NB4 (cell line): ENCODE results near the gene CABP4.
"Not testable (repeated sequence)": the region's sequence is repeated elsewhere in the genome, so short reads cannot be mapped to it uniquely, and the experiment has no call there.

Experiments used
- DNase-seq: peaks from one replicate; pipeline ENCODE4 v3.0.0; 2010; ENCODE audit warnings: low read depth
- H3K4me3 ChIP-seq: one replicate; pipeline ENCODE4 v1.5.1; 2011; ENCODE audit warnings: mild to moderate bottlenecking, low read depth, low read length, moderate library complexity
- MYC ChIP-seq: IDR thresholded peaks from 2 replicates; pipeline ENCODE4 v1.6.1; 2011; ENCODE audit warnings: low read depth, low read length
- POLR2A ChIP-seq: IDR thresholded peaks from 2 replicates; pipeline ENCODE4 v1.6.1; 2011; ENCODE audit warnings: mild to moderate bottlenecking; ENCODE audit not compliant: insufficient read length; ENCODE audit errors: extremely low read depth
- TF ChIP-seq, protein P1 (sequence below): IDR thresholded peaks from one replicate; pipeline ENCODE4 v1.5.1; 2012; ENCODE audit warnings: low read depth, low read length
- TF ChIP-seq, protein P2 (sequence below): IDR thresholded peaks from 2 replicates; pipeline ENCODE4 v1.6.1; 2011; ENCODE audit warnings: low read depth, low read length

Gene CABP4

GRCh38 chr11:67423466-67423865, 31.7 kb upstream of the CABP4 start:
- DNase-seq: no peak
- TF ChIP-seq POLR2A: no peak
- TF ChIP-seq, protein P1, sequence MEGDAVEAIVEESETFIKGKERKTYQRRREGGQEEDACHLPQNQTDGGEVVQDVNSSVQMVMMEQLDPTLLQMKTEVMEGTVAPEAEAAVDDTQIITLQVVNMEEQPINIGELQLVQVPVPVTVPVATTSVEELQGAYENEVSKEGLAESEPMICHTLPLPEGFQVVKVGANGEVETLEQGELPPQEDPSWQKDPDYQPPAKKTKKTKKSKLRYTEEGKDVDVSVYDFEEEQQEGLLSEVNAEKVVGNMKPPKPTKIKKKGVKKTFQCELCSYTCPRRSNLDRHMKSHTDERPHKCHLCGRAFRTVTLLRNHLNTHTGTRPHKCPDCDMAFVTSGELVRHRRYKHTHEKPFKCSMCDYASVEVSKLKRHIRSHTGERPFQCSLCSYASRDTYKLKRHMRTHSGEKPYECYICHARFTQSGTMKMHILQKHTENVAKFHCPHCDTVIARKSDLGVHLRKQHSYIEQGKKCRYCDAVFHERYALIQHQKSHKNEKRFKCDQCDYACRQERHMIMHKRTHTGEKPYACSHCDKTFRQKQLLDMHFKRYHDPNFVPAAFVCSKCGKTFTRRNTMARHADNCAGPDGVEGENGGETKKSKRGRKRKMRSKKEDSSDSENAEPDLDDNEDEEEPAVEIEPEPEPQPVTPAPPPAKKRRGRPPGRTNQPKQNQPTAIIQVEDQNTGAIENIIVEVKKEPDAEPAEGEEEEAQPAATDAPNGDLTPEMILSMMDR: no peak
- TF ChIP-seq MYC: no peak
- H3K4me3 ChIP-seq: no peak overlapping the region

DNA sequence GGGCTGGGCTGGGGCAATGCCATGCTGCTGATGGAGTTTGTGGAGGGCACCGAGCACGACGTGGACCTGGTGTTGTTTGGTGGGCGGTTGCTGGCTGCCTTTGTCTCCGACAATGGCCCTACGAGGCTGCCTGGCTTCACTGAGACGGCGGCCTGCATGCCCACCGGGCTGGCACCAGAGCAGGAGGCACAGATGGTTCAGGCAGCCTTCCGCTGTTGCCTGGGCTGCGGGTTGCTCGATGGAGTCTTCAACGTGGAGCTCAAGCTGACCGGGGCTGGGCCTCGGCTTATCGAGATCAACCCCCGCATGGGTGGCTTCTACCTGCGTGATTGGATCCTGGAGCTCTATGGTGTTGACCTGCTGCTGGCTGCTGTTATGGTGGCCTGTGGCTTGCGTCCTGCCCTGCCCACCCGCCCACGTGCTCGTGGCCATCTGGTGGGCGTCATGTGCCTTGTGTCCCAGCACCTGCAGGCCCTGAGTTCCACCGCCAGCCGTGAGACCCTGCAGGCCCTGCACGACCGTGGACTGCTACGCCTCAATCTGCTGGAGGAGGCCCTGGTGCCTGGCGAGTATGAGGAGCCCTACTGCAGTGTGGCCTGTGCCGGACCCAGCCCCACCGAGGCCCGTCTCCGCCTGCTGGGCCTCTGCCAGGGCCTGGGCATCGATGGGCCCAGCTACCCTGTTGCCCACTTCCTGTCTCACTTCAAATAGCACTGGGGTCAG, 31.1 kb upstream of the CABP4 start:
- TF ChIP-seq, protein P1: no peak
- no peak for TF ChIP-seq POLR2A
- TF ChIP-seq MYC: no peak
- TF ChIP-seq, protein P2, sequence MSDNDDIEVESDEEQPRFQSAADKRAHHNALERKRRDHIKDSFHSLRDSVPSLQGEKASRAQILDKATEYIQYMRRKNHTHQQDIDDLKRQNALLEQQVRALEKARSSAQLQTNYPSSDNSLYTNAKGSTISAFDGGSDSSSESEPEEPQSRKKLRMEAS: no peak
- DNase-seq: no peak
- no peak overlapping the region for H3K4me3 ChIP-seq

- not testable (repeated sequence) for DNase-seq
- H3K4me3 ChIP-seq: peak overlapping the region; percentile 81
These were observed 27.7 kb upstream of the CABP4 start for GRCh38 chr11:67427364-67427859.

- peak; percentile 98 for DNase-seq
- TF ChIP-seq, protein P2: peak; percentile 56; the same call in 1 of the 2 replicates
- TF ChIP-seq, protein P1: no peak
- TF ChIP-seq MYC (peak; percentile 81), POLR2A (peak; percentile 87)
These were observed 26.8 kb upstream of the CABP4 start, which contains the start of gene RPS6KB2 for GRCh38 chr11:67428052-67429001. Gene RPS6KB2 (plus strand): TSS chr11:67428494. CDS start chr11:67428546, 52 bp downstream.

GRCh38 chr11:67429038-67429668, 26.0 kb upstream of the CABP4 start:
- TF ChIP-seq, protein P2: no peak
- TF ChIP-seq POLR2A: no peak
- TF ChIP-seq, protein P1: no peak
- no peak for TF ChIP-seq MYC
- peak overlapping the region; percentile 81 for H3K4me3 ChIP-seq
- no peak for DNase-seq

More at GRCh38 chr11:67428052-67429001, 26.8 kb upstream of the CABP4 start, which contains the start of gene RPS6KB2:
- peak within 1 kb of the TSS; percentile 81 for H3K4me3 ChIP-seq

DNA sequence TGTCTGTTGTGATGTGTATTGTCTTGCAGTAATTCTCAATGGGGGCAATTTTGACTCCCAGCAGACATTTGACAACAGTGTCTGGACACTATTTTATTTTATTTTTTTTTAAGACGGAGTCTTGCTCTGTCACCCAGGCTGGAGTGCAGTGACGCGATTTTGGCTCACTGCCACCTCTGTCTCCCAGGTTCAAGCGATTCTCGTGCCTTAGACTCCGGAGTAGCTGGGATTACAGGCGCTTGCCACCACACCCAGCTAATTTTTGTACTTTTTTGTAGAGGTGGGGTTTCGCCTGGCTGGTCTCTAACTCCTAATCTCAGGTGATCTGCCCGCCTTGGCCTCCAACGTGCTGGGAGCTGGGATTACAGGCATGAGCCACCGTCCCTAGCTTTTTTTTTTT, 25.4 kb upstream of the CABP4 start:
- no peak for DNase-seq
- TF ChIP-seq, protein P2: no peak
- TF ChIP-seq, protein P1: no peak
- TF ChIP-seq POLR2A (no peak), MYC (no peak)
- peak overlapping the region; percentile 81 for H3K4me3 ChIP-seq
